GM18520 (cell line): Measurements from ENCODE around the gene MRPS23.

Experiments used
- ATAC-seq: cut with Tn5 transposase; IDR thresholded peaks from one replicate; pipeline ENCODE4 v1.9.1; 2021; ENCODE audit not compliant: unreplicated experiment

MRPS23 gene

DNA sequence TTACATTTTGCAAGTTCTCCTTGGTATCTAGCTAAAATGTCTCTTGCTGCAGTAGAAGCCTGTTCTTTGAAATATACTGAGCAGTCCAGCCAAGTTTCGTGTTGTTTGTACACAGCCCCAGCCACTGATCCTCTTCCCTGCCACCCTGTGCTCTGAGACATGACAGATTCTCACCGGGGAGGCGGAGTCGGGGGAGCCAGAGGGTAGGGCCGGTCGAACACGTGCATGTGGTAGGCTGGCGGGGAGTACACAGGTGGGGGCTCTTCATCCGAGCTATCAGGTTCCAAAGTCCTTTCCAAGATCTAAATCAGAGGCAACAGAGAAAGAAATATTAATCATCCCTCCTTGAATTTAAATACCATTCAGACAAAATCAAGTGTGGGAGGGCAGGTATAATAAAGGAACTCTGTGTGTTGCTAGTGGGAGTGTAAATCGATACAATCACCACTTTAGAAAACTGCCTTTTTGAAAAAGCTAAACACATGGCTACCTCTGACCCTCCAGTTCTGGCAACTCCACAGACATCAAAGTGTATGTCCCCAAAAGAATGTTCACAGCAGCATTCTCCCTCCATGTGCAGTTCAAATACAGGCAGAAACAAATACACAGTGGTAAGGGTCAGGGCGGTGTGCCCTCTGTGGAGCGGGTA lies 29.7 kb upstream of the MRPS23 start:
- no peak for ATAC-seq

DNA sequence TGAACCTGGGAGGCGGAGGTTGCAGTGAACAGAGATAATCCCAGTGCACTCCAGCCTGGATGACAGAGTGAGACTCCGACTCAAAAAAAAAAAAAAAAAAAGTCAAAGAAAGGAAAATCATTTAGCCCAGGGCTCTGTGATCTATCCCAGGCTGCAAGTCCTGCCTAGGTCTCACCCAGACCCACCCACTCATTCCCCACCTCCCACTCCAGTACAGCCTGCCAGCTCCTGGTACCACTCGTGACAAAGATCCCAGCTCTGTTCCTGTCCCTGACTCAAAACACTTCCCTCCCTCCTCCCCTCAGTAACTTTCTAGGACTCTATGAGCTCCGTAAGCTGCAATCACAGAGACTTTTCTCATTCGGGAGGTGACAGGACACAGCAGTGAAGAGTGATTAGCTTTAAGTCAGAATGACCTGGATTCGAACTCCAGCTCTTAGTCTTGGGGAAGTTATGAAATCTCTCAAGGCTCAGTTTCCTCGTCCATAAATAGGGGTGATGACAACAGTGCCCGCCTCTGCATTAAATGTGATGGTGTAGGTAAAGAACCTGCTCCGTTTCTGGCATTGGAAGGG lies 28.0 kb upstream of the MRPS23 start:
- ATAC-seq: no peak

DNA sequence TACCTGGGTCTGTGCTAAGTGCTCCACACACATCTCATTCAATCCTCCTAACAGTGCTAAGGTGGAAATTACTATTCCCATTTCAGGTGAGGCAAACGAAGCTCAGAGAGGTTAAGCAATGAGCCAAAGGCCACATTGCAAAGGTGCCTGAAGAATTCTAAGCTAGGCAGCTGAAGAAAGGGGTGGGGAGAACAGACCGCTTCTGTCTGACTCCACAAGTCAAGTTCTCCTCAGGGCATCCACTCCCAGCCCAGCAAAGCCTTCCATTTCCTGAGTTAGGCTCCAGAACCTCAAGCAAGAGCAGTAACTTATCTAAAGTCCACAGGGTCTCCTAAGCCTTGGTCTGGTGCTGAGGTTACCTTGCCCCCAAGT lies 27.0 kb upstream of the MRPS23 start:
- ATAC-seq: no peak

DNA sequence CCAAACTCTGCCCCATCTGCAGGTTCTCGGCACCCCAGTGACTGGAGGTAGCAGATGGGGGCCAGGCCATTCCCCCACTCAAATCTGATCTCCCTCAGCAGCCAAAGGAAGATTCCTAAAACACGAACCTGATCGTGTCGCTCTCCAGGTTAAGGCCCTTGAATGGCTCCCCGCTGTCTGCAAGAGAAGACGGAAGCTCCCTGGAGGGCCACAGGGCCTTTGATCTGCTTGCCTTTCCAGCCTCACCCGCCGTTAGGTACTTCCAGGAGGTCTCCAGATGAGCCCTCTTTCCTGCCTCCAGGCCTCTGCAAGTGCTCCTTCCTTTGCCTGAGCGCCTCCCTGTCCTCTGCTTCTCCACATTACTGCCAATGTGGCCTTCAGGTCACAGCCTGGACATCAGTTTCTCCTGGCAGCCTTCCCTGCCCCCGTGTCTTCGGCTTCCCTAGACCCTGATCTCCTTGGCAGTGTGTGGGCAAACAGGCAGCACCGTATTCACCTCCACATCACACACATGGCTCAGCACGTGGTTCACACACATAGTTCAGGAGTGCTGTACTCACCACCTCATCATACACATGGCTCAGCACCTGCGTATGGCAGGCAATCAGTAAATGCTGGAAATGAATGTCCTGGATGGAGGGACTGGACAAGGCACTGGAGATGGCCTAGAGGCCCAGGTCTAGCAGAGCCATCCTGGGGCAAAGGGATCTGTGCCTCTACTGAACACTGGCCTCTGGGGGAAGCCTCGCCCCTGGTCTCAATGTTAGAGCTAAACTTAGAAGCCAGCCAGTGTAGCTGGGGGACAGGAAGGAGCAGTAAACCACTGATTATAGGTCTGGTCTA lies 26.4 kb upstream of the MRPS23 start:
- no peak for ATAC-seq

- no peak for ATAC-seq
Measured at GRCh38 chr17:57875290-57876022, 25.6 kb upstream of the MRPS23 start.

DNA sequence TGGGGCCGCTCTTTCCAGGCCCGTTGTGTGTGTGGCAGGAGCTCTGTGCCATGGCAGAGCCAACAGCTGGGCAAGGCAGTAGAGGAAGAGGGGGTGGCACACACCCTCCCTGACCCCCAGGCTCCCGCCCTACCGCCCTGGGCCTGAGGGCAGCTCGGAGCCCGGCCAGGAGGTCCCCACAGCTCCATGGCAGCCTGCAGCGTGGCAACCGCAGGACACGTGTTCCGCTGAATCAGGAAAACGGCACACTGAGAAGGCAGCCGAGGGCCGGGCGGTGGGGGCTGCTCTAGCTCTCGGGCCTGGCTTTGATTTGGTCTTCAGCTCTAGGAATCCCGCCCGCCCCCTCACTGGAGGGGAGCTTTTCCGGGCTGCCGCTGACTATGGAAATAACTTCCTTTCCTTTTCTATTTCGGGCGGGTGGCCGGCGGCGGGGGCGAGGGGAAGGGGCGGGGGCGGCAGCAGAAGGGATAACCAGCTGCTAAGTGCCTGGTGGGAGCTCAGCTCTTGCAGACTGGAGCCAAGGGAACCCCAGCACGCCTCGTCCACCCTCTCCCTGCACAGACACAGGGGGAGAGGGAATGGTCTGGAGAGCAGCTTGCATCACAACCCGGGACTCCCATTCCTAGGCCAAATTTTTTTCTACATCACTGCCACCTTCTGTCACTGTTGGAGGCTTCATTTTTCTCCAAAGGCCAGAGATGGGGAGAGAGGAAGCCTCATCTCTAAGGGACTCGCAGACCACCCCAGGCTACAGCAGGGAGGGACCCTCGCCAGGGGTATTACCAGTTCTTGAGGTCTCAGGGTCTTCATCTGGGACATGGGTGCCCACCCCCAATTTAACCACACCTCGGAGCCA lies 24.8 kb upstream of the MRPS23 start:
- ATAC-seq: no peak

DNA sequence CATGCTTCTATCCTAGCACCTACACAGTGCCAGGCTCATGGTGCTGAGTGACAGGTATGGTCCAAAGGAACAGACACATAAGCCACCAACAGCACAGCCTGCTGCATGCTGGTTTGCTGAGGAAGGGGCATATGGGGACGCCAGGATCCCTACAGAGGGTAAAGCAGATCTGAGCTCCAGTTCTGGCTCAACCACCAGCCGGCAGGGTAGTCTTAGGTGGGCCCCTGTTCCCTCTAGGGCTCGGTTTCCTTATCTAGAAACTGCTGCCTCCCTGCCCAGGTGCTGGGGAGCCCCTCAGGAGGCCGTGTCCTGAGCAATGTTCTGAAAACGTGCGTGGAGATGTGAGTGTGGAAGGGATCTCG lies 24.2 kb upstream of the MRPS23 start:
- no peak for ATAC-seq

DNA sequence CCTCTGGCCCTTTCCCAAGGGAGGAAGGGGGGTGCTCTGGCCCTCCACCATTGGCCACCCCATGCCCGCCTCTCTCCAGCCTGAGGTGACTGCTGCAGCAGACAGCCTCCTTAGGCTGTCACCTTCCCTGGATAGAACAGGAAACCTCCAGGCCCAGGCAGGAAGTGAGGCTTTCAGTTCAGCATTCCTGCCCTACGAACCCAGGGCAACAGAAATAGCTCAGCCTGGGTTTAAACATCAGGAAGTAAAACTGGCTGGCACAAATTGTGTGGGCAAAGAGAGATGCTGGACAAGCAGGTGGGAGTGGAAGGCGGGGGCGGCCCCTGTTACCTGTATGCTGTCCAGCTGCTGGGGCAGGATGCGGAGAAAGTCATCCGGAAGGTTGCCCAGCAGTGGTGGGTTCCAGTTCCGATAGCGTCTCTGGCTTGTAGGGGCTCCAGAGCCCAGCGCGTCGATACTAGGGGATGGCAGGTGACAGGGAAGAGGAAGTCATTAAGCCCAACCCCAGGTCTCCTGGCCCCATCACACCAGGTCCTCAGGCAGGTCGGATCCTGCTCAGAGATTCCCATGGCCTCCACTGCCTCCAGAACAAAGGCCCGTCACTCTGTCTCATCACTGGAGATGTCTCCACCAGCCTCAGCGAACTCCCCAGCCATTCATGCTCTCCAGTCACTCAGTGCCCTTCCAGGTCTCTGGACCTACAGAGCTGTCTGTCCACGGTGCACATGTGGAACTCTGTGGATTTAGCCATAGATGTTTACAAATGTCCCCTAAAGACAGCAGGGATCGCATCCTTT lies 23.6 kb upstream of the MRPS23 start:
- ATAC-seq: no peak

DNA sequence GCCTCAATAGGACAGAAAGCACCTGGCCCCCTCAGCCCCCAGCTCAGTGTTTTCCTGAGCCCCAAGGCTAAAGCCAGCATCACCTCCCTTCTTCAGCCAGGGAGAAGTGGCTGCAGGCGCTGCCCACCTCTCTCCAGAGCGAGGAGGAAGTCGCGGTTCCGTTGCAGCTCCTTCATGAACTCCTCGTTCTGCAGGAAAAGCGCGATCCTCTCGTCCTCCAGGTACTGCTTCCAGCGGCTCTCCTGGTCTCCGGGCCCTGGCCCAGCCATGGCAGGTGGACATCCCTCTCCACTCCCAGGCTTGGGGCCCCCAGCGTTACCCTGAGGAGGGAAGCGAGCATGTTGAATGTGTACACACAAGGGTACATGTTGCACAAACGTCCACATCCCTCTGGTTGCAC lies 22.7 kb upstream of the MRPS23 start:
- no peak for ATAC-seq

- no peak for ATAC-seq
Measured at GRCh38 chr17:57871863-57872262, 22.0 kb upstream of the MRPS23 start.

- ATAC-seq: no peak
Measured at GRCh38 chr17:57871155-57871554, 21.3 kb upstream of the MRPS23 start.

- ATAC-seq: no peak
Measured at GRCh38 chr17:57870283-57870635, 20.4 kb upstream of the MRPS23 start.

DNA sequence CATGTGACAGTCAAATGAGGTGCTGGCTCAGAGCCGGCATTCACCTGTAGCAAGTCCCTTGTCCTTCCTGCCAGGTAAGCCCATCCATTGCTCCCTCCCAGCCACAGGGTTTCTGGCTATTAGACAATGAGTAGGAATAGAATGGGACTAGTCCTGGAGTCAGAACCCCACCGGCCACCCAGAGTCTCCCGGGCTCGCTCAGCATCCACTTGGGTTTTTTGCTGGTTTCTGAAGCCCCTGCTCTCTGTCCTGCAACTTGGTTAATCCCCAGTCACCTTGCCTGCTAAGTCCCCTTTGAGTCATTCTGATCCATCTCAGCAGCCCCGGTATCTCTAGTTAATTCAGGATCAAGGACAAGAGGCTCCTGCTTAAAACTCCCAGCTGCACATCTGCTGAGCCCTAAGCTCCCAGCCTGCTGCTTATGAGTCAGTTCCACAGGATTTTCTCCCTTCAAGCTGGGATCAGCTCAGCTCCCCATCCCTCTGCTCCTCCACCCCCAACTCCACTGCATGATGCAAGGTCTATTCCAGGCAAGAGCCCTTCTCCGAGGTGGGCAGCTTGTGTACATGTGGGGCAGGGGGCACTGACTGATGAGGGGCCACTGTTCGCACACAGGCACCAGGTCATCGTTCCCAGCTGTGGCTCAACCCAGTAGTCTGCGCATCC lies 19.9 kb upstream of the MRPS23 start:
- ATAC-seq: no peak

- ATAC-seq: no peak
Measured at GRCh38 chr17:57868910-57869616, 19.2 kb upstream of the MRPS23 start.

DNA sequence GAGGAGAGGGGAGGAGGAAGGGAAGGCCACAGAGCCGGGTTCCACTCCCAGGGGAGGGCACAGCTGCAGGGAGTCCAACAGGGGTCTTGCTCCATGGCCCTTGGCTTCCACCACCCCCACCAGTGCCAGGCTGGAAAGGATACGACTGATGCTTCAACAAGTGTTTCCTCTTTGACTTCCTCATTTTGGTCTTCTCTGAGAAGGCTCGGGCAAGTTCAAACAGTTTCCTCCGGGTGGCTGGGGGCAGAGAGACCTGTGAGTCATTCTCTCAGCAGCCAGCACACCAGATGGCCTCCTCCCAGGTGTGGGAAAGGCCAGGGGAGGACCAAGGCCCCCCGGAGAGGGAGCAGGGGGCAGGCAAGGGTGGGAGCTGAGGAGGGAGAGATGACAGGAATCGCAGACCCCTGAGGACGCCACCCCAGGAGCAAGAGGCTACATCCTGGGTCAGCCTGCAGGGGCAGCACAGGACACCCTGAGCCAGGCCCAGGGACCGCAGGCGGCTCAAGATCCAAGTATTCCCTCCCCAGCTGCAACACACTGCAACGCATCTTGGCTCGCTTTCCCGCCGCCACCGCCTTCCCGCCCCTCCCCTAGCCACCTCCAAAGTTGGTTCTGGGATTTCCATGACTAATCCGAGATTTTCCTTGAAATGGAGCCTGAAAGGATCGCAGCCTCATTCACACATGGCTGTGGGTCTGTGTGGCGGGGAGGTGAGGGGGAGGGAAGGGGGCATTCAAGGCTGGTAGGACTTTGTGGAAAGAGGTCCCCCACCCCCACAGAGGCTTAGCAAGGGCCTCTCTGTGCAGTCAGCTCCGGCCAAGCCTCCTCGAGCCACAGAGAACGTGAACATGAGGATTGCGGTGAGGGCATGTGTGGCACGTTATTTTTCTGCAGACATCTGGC lies 18.4 kb upstream of the MRPS23 start:
- ATAC-seq: peak; percentile 52

GRCh38 chr17:57867126-57867525 lies 17.3 kb upstream of the MRPS23 start:
- ATAC-seq: no peak

DNA sequence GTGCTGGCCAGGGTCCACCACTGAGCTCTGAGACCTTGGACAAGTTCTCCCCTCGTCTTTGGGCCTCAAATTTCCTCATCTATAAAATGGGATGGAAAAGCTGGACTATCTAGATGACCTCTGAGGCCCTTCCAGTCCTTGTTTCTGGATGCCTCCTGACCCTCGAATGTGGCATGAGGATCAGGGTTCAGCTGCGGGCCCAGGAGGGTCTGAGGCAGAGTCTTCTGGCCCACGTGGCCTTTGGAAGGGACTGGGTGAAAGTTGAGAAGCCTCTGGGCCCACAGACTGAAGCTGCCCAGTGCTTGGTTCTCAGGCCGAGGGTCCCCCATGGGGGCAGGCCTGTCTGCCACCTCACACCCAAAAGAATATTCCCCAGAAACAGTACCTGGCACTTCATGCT lies 16.9 kb upstream of the MRPS23 start:
- ATAC-seq: no peak

- no peak for ATAC-seq
Measured at GRCh38 chr17:57866319-57866718, 16.5 kb upstream of the MRPS23 start.
